ENCODE results near the gene DOP1B. TPM values are rescaled to one million over a fixed set of nuclear protein-coding genes. Genes with fewer than 3 reads are reported as not detected.
A peak's percentile ranks its signal among the peaks of the same experiment; 100 is the strongest.

The DOP1B gene
- total RNA-seq, 1 donor from 2014 or later = 26.1 TPM

DNA sequence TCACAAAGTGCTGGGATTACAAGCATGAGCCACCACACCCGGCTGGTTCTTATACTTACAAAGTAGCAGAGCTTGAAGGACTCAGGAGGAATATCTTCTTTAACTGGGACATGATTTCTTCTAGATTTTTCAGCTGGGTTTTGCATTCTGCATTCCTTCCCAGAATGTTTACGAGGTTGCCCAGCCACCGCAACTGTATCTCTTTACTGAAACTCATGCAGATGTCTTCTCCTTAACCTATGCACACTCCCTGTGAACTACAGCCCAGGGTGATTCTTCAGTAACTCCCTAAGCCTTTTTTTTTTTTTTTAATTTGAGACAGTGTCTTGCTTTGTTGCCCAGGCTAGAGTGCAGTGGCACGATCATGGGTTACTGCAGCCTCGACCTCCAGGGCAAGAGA, 8.7 kb upstream of the DOP1B start:
- Histone ChIP-seq H3K4me3 (ENCODE audit: insufficient read depth, low read depth, low read length) (no peak overlapping the region), H3K4me2 (ENCODE audit: low read length) (no peak overlapping the region), H3K27ac (ENCODE audit: low read depth, low read length) (no peak overlapping the region), H3K9me3 (ENCODE audit: insufficient read depth, low read depth, low read length) (no peaks in the 10 kb centered on the region), H3K4me1 (ENCODE audit: insufficient read depth, low read length) (peaks cover 10% of the 10 kb centered on the region), H2AFZ (ENCODE audit: low read depth, low read length) (no peak overlapping the region), H3K9ac (ENCODE audit: low read length) (no peak overlapping the region), H4K20me1 (ENCODE audit: insufficient read depth, low read length) (no peaks in the 10 kb centered on the region), H3K27me3 (ENCODE audit: insufficient read depth, low read length) (no peaks in the 10 kb centered on the region), H3K36me3 (ENCODE audit: insufficient read depth, low read length) (no peaks in the 10 kb centered on the region), H3K79me2 (ENCODE audit: insufficient read depth, low read length) (no peaks in the 10 kb centered on the region)
- no peak for FAIRE-seq
- TF ChIP-seq EZH2 (IDR thresholded peaks at IDR 0.05; ENCODE audit: insufficient read depth, low read length) = no peak
- TF ChIP-seq, protein P1, sequence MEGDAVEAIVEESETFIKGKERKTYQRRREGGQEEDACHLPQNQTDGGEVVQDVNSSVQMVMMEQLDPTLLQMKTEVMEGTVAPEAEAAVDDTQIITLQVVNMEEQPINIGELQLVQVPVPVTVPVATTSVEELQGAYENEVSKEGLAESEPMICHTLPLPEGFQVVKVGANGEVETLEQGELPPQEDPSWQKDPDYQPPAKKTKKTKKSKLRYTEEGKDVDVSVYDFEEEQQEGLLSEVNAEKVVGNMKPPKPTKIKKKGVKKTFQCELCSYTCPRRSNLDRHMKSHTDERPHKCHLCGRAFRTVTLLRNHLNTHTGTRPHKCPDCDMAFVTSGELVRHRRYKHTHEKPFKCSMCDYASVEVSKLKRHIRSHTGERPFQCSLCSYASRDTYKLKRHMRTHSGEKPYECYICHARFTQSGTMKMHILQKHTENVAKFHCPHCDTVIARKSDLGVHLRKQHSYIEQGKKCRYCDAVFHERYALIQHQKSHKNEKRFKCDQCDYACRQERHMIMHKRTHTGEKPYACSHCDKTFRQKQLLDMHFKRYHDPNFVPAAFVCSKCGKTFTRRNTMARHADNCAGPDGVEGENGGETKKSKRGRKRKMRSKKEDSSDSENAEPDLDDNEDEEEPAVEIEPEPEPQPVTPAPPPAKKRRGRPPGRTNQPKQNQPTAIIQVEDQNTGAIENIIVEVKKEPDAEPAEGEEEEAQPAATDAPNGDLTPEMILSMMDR (IDR thresholded peaks at IDR 0.05; ENCODE audit: insufficient read depth, low read depth, low read length) = no peak
- Mint-ChIP-seq H3K9me3 (ENCODE audit: unreplicated experiment) (no peaks in the 10 kb centered on the region), H3K4me1 (ENCODE audit: low read depth, unreplicated experiment) (peaks cover 7% of the 10 kb centered on the region), H3K27me3 (ENCODE audit: low read depth, unreplicated experiment) (no peaks in the 10 kb centered on the region), H3K27ac (ENCODE audit: unreplicated experiment) (no peak overlapping the region), H3K36me3 (ENCODE audit: low read depth, unreplicated experiment) (peaks cover 4% of the 10 kb centered on the region), H3K4me3 (ENCODE audit: unreplicated experiment) (no peak overlapping the region)
- DNase-seq (ENCODE audit: low read depth) = no peak

DNA sequence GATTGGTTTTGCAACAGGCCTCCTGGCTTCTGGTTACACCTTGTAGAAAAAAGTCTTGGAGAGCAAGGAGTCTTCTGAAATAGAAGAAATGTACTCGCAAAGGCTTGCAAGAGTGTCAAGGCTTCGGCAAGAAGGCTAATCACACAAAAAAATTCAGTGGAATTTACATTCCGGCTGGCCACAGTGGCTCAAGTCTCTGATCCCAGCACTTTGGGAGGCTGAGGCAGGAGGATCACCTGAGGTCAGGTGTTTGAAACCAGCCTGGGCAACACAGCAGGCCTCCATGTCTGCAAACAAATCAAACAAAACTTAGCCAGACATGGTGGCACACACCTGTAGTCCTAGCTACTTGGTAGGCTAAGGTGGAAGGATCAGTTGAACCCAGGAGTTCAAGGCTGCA, 7.7 kb upstream of the DOP1B start:
- TF ChIP-seq, protein P1 (IDR thresholded peaks at IDR 0.05; ENCODE audit: insufficient read depth, low read depth, low read length) = no peak
- no peak for TF ChIP-seq EZH2 (IDR thresholded peaks at IDR 0.05; ENCODE audit: insufficient read depth, low read length)
- H3K4me1 Mint-ChIP-seq (ENCODE audit: low read depth, unreplicated experiment) = peaks cover 7% of the 10 kb centered on the region
- no peak overlapping the region for H3K27ac Mint-ChIP-seq (ENCODE audit: unreplicated experiment)
- H3K27ac ChIP-seq (ENCODE audit: low read depth, low read length) = no peak overlapping the region
- H3K36me3 ChIP-seq (ENCODE audit: insufficient read depth, low read length) = no peaks in the 10 kb centered on the region
- H3K4me3 Mint-ChIP-seq (ENCODE audit: unreplicated experiment) = no peak overlapping the region
- H2AFZ ChIP-seq (ENCODE audit: low read depth, low read length) = no peak overlapping the region
- H3K79me2 ChIP-seq (ENCODE audit: insufficient read depth, low read length) = no peaks in the 10 kb centered on the region
- no peak for DNase-seq (ENCODE audit: low read depth)
- H3K9ac ChIP-seq (ENCODE audit: low read length) = no peak overlapping the region
- H3K9me3 Mint-ChIP-seq (ENCODE audit: unreplicated experiment) = no peaks in the 10 kb centered on the region
- H3K27me3 Mint-ChIP-seq (ENCODE audit: low read depth, unreplicated experiment) = no peaks in the 10 kb centered on the region
- no peaks in the 10 kb centered on the region for H4K20me1 ChIP-seq (ENCODE audit: insufficient read depth, low read length)
- peaks cover 10% of the 10 kb centered on the region for H3K4me1 ChIP-seq (ENCODE audit: insufficient read depth, low read length)
- H3K4me3 ChIP-seq (ENCODE audit: insufficient read depth, low read depth, low read length) = no peak overlapping the region
- H3K4me2 ChIP-seq (ENCODE audit: low read length) = no peak overlapping the region
- no peaks in the 10 kb centered on the region for H3K27me3 ChIP-seq (ENCODE audit: insufficient read depth, low read length)
- FAIRE-seq = no peak
- H3K9me3 ChIP-seq (ENCODE audit: insufficient read depth, low read depth, low read length) = no peaks in the 10 kb centered on the region
- peaks cover 4% of the 10 kb centered on the region for H3K36me3 Mint-ChIP-seq (ENCODE audit: low read depth, unreplicated experiment)

DNA sequence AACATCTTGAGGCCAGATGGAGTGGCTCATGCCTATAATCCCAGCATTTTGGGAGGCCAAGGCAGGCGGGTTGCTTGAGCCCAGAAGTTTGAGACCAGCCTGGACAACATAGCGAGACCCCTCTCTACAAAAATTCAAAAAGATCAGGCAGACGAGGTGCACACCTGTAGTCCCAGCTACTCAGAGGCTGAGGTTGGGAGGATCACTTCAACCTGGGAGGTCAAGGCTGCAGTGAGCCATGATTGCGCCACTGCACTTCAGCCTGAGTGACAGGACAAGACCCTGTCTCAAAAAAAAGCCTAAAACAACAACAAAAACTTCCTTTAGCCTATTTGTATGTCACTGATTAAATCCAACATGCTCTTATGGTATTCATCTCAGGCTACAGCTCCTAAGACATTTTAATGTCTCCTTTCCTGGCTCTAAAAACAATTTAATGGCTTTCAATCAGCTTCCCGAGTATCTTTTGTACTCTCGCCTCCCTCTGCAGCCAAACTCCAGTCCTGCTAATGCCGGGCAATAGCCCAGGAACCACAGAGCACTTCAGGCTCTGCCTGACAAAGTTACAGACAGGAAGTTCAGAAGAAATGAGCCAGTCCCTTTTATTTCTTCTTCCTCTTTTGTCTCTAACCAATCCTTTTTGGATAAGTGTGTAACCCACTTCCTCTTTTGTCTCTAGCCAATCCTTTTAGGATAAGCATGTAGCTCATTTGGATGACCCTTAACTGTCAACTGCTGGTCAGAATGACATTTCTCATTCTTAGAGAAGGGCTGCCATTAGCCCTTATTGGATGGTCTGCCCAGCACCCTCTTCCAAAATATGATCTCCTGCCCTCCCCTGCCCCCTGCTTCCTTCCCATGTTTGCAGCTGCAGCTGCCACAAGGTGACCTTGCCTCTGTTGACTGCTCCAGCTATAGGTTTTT, 6.6 kb upstream of the DOP1B start:
- no peak overlapping the region for H3K27ac Mint-ChIP-seq (ENCODE audit: unreplicated experiment)
- no peak for TF ChIP-seq EZH2 (IDR thresholded peaks at IDR 0.05; ENCODE audit: insufficient read depth, low read length)
- TF ChIP-seq, protein P1 (IDR thresholded peaks at IDR 0.05; ENCODE audit: insufficient read depth, low read depth, low read length) = no peak
- peaks cover 10% of the 10 kb centered on the region for H3K4me1 ChIP-seq (ENCODE audit: insufficient read depth, low read length)
- no peaks in the 10 kb centered on the region for H3K36me3 ChIP-seq (ENCODE audit: insufficient read depth, low read length)
- H3K27ac ChIP-seq (ENCODE audit: low read depth, low read length) = no peak overlapping the region
- H2AFZ ChIP-seq (ENCODE audit: low read depth, low read length) = peak overlapping the region; percentile 58
- H3K36me3 Mint-ChIP-seq (ENCODE audit: low read depth, unreplicated experiment) = peaks cover 4% of the 10 kb centered on the region
- no peaks in the 10 kb centered on the region for H3K27me3 ChIP-seq (ENCODE audit: insufficient read depth, low read length)
- peak; percentile 58 for FAIRE-seq
- H3K79me2 ChIP-seq (ENCODE audit: insufficient read depth, low read length) = no peaks in the 10 kb centered on the region
- H3K4me3 Mint-ChIP-seq (ENCODE audit: unreplicated experiment) = no peak overlapping the region
- peak overlapping the region; percentile 47 for H3K4me2 ChIP-seq (ENCODE audit: low read length)
- no peaks in the 10 kb centered on the region for H3K27me3 Mint-ChIP-seq (ENCODE audit: low read depth, unreplicated experiment)
- H3K9ac ChIP-seq (ENCODE audit: low read length) = no peak overlapping the region
- H3K4me1 Mint-ChIP-seq (ENCODE audit: low read depth, unreplicated experiment) = peaks cover 7% of the 10 kb centered on the region
- DNase-seq (ENCODE audit: low read depth) = peak; percentile 71
- H4K20me1 ChIP-seq (ENCODE audit: insufficient read depth, low read length) = no peaks in the 10 kb centered on the region
- no peaks in the 10 kb centered on the region for H3K9me3 ChIP-seq (ENCODE audit: insufficient read depth, low read depth, low read length)
- no peak overlapping the region for H3K4me3 ChIP-seq (ENCODE audit: insufficient read depth, low read depth, low read length)
- no peaks in the 10 kb centered on the region for H3K9me3 Mint-ChIP-seq (ENCODE audit: unreplicated experiment)

Data from astrocyte (in vitro differentiated cells and primary cell).